ENCODE results near the gene PDZD2. TPM values are rescaled to one million over a fixed set of nuclear protein-coding genes. Genes with fewer than 3 reads are reported as not detected.

PDZD2 gene
- polyA plus RNA-seq, 3 donors: 0.10 TPM; not detected in 2

DNA sequence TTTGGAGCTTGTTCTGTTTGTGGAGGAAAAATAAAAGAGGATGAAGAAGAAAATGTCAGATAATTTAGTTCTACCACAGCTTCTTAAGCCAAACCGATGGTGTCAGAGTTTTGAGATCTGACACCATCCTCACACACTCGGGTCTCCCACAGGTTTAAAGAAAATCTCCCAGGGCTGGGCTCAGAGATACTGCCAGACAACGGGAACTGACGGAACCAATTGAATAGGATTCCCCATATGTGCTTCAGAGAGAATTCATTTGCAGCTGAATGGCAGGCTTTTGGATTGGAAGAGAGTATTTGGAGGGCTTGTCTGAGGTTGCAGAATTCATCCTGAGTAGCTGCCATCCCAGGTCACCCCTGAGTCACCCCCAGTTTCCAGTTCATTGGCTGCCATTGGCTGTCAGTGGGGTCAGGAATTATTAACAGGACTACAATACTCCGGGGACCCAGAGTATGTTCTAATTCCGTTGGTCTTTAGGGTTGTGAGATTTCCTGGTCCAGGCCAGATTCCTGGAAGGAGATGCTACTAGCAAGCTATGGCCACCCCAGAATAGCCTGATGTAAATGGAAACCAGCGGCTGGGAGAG is 131.3 kb downstream of the PDZD2 start:
- Histone ChIP-seq H3K4me3 (replicated peaks in 1 of 3; ENCODE audit: low read depth in 2 of 3, low read length in 3 of 3) (no peak overlapping the region), H3K36me3 (replicated peaks in 1 of 2; ENCODE audit: control insufficient read depth in 1 of 2, insufficient read depth in 2 of 2, low read length in 2 of 2) (no peaks in the 10 kb centered on the region), H3K9me3 (replicated peaks in 1 of 2; ENCODE audit: control insufficient read depth in 1 of 2, insufficient read depth in 1 of 2, low read length in 2 of 2) (peaks cover 13 to 25% of the 10 kb centered on the region in 2 donors), H3K79me2 (ENCODE audit: insufficient read depth, low read length) (no peaks in the 10 kb centered on the region), H4K20me1 (ENCODE audit: insufficient read depth, low read length) (no peaks in the 10 kb centered on the region), H3K27me3 (ENCODE audit: control insufficient read depth in 2 of 2, insufficient read depth in 2 of 2, low read length in 2 of 2) (no peaks in the 10 kb centered on the region), H3K27ac (ENCODE audit: low read depth in 1 of 2, low read length in 2 of 2) (no peak overlapping the region), H3K4me1 (ENCODE audit: control insufficient read depth in 1 of 2, insufficient read depth in 2 of 2, low read length in 2 of 2) (no peaks in the 10 kb centered on the region), H3K4me2 (replicated peaks; ENCODE audit: extremely low read depth, low read length, poor library complexity, severe bottlenecking) (no peak overlapping the region), H2AFZ (ENCODE audit: insufficient read depth, low read depth, low read length, poor library complexity, severe bottlenecking) (no peak overlapping the region), H3K9ac (ENCODE audit: insufficient read depth, low read length, poor library complexity, severe bottlenecking) (no peak overlapping the region)
- H3K27ac Mint-ChIP-seq: no peak overlapping the region
- H3K9me3 Mint-ChIP-seq: peaks cover 10 to 28% (median 20%) of the 10 kb centered on the region in 7 donors
- TF ChIP-seq, protein P1, sequence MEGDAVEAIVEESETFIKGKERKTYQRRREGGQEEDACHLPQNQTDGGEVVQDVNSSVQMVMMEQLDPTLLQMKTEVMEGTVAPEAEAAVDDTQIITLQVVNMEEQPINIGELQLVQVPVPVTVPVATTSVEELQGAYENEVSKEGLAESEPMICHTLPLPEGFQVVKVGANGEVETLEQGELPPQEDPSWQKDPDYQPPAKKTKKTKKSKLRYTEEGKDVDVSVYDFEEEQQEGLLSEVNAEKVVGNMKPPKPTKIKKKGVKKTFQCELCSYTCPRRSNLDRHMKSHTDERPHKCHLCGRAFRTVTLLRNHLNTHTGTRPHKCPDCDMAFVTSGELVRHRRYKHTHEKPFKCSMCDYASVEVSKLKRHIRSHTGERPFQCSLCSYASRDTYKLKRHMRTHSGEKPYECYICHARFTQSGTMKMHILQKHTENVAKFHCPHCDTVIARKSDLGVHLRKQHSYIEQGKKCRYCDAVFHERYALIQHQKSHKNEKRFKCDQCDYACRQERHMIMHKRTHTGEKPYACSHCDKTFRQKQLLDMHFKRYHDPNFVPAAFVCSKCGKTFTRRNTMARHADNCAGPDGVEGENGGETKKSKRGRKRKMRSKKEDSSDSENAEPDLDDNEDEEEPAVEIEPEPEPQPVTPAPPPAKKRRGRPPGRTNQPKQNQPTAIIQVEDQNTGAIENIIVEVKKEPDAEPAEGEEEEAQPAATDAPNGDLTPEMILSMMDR (IDR thresholded peaks at IDR 0.05): no peak
- no peaks in the 10 kb centered on the region for H3K36me3 Mint-ChIP-seq
- WGBS (ENCODE audit: insufficient coverage): 87% methylated on average over 7 of the region's 7 CpGs
- no peak for DNase-seq
- no peaks in the 10 kb centered on the region for H3K27me3 Mint-ChIP-seq (ENCODE audit: low read depth in 3 of 3)
- peaks cover 10% of the 10 kb centered on the region for H3K4me1 Mint-ChIP-seq
- intact Hi-C loops (cut with micrococcal nuclease): no loop called here
- no peak overlapping the region for H3K4me3 Mint-ChIP-seq

GRCh38 chr5:31770998-31771397 is 132.1 kb downstream of the PDZD2 start:
- no peaks in the 10 kb centered on the region for H3K79me2 ChIP-seq (ENCODE audit: insufficient read depth, low read length)
- TF ChIP-seq, protein P1 (IDR thresholded peaks at IDR 0.05): no peak
- no peak overlapping the region for H3K4me2 ChIP-seq (replicated peaks; ENCODE audit: extremely low read depth, low read length, poor library complexity, severe bottlenecking)
- no peaks in the 10 kb centered on the region for H4K20me1 ChIP-seq (ENCODE audit: insufficient read depth, low read length)
- H3K36me3 ChIP-seq (replicated peaks in 1 of 2; ENCODE audit: control insufficient read depth in 1 of 2, insufficient read depth in 2 of 2, low read length in 2 of 2): no peaks in the 10 kb centered on the region
- H3K9me3 Mint-ChIP-seq: peaks cover 12 to 29% (median 24%) of the 10 kb centered on the region in 7 donors
- WGBS (ENCODE audit: insufficient coverage): no CpG with 5 or more reads among the region's 1 CpG
- peaks cover 0 to 2% (median 0%) of the 10 kb centered on the region in 3 donors for H3K27me3 Mint-ChIP-seq (ENCODE audit: low read depth in 3 of 3)
- H2AFZ ChIP-seq (ENCODE audit: insufficient read depth, low read depth, low read length, poor library complexity, severe bottlenecking): no peak overlapping the region
- H3K9ac ChIP-seq (ENCODE audit: insufficient read depth, low read length, poor library complexity, severe bottlenecking): no peak overlapping the region
- H3K27ac Mint-ChIP-seq: no peak overlapping the region
- H3K4me3 ChIP-seq (replicated peaks in 1 of 3; ENCODE audit: low read depth in 2 of 3, low read length in 3 of 3): no peak overlapping the region
- no peaks in the 10 kb centered on the region for H3K36me3 Mint-ChIP-seq
- H3K4me1 ChIP-seq (ENCODE audit: control insufficient read depth in 1 of 2, insufficient read depth in 2 of 2, low read length in 2 of 2): no peaks in the 10 kb centered on the region
- H3K4me3 Mint-ChIP-seq: no peak overlapping the region
- DNase-seq: no peak
- H3K9me3 ChIP-seq (replicated peaks in 1 of 2; ENCODE audit: control insufficient read depth in 1 of 2, insufficient read depth in 1 of 2, low read length in 2 of 2): peaks cover 13 to 25% of the 10 kb centered on the region in 2 donors
- H3K27me3 ChIP-seq (ENCODE audit: control insufficient read depth in 2 of 2, insufficient read depth in 2 of 2, low read length in 2 of 2): no peaks in the 10 kb centered on the region
- intact Hi-C loops (cut with micrococcal nuclease): no loop called here
- H3K27ac ChIP-seq (ENCODE audit: low read depth in 1 of 2, low read length in 2 of 2): no peak overlapping the region
- H3K4me1 Mint-ChIP-seq: peaks cover 10% of the 10 kb centered on the region

All from CD14-positive monocyte (primary cell).